Measurements from ENCODE around the gene SERPINA1. TPM values are rescaled to one million over a fixed set of nuclear protein-coding genes. Genes with fewer than 3 reads are reported as not detected.

Gene SERPINA1
- total RNA-seq, 3 donors from 2014 or later (not counting 1 experiment from before 2014, with no cell fraction given) = 12.7 to 65.3 (median 48.3) TPM

- no peak overlapping the region for H3K4me3 Mint-ChIP-seq
- peaks cover 12 to 21% of the 10 kb centered on the region in 2 donors for H3K27me3 Mint-ChIP-seq (ENCODE audit: low read depth in 2 of 2)
- TF ChIP-seq CTCF (IDR thresholded peaks at IDR 0.05) = no peak
- Histone ChIP-seq H3K9me3 (ENCODE audit: control insufficient read depth, insufficient read depth, low read length) (no peaks in the 10 kb centered on the region), H3K4me3 (ENCODE audit: low read length) (no peak overlapping the region), H3K4me1 (ENCODE audit: control insufficient read depth, insufficient read depth, low read length) (no peaks in the 10 kb centered on the region), H3K27ac (ENCODE audit: low read length) (no peak overlapping the region), H3K36me3 (ENCODE audit: control insufficient read depth, insufficient read depth, low read length) (no peaks in the 10 kb centered on the region), H3K27me3 (ENCODE audit: control insufficient read depth, insufficient read depth, low read length) (no peaks in the 10 kb centered on the region)
- H3K36me3 Mint-ChIP-seq = no peaks in the 10 kb centered on the region
- intact Hi-C loops (cut with micrococcal nuclease) = no loop called here
- no peak overlapping the region for H3K27ac Mint-ChIP-seq
- DNase-seq (no peak), ATAC-seq (no peak)
- H3K4me1 Mint-ChIP-seq = no peaks in the 10 kb centered on the region
- peaks cover 0 to 2% of the 10 kb centered on the region in 2 donors for H3K9me3 Mint-ChIP-seq
Observed at GRCh38 chr14:94407906-94408305, 19.5 kb upstream of the SERPINA1 start.

DNA sequence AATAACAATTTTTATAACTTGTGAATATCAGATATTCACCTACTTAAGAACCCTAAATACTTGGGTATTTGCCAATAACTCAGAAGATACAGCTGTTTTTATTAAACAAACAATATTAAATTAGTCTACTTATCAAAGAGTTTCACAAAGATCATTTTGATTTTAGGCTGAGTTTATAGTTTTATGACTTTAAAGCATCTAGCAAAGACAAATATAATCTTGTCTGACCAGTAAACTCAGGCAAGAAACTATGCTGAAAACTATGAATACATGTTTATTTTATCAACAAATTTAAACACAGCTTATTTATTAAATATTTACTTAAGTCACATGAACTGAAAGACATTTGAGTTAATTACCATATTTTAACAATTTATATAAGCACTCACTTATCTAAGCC, 18.5 kb upstream of the SERPINA1 start:
- Mint-ChIP-seq H3K27ac (no peak overlapping the region), H3K27me3 (ENCODE audit: low read depth in 2 of 2) (peaks cover 8 to 11% of the 10 kb centered on the region in 2 donors), H3K9me3 (peaks cover 0 to 2% of the 10 kb centered on the region in 2 donors), H3K4me3 (no peak overlapping the region), H3K36me3 (no peaks in the 10 kb centered on the region), H3K4me1 (no peaks in the 10 kb centered on the region)
- Histone ChIP-seq H3K9me3 (ENCODE audit: control insufficient read depth, insufficient read depth, low read length) (no peaks in the 10 kb centered on the region), H3K36me3 (ENCODE audit: control insufficient read depth, insufficient read depth, low read length) (no peaks in the 10 kb centered on the region), H3K4me3 (ENCODE audit: low read length) (no peak overlapping the region), H3K27me3 (ENCODE audit: control insufficient read depth, insufficient read depth, low read length) (no peaks in the 10 kb centered on the region), H3K27ac (ENCODE audit: low read length) (no peak overlapping the region), H3K4me1 (ENCODE audit: control insufficient read depth, insufficient read depth, low read length) (no peaks in the 10 kb centered on the region)
- intact Hi-C loops (cut with micrococcal nuclease) = no loop called here
- TF ChIP-seq CTCF (IDR thresholded peaks at IDR 0.05) = no peak
- no peak for DNase-seq
- ATAC-seq = no peak

- intact Hi-C loops (cut with micrococcal nuclease) = no loop called here
- Histone ChIP-seq H3K9me3 (ENCODE audit: control insufficient read depth, insufficient read depth, low read length) (no peaks in the 10 kb centered on the region), H3K27ac (ENCODE audit: low read length) (no peak overlapping the region), H3K4me3 (ENCODE audit: low read length) (no peak overlapping the region), H3K4me1 (ENCODE audit: control insufficient read depth, insufficient read depth, low read length) (no peaks in the 10 kb centered on the region), H3K36me3 (ENCODE audit: control insufficient read depth, insufficient read depth, low read length) (no peaks in the 10 kb centered on the region), H3K27me3 (ENCODE audit: control insufficient read depth, insufficient read depth, low read length) (no peaks in the 10 kb centered on the region)
- no peaks in the 10 kb centered on the region for H3K36me3 Mint-ChIP-seq
- H3K9me3 Mint-ChIP-seq = peaks cover 0 to 2% of the 10 kb centered on the region in 2 donors
- H3K4me3 Mint-ChIP-seq = no peak overlapping the region
- H3K27ac Mint-ChIP-seq = no peak overlapping the region
- no peaks in the 10 kb centered on the region for H3K4me1 Mint-ChIP-seq
- H3K27me3 Mint-ChIP-seq (ENCODE audit: low read depth in 2 of 2) = peaks cover 4 to 6% of the 10 kb centered on the region in 2 donors
- no peak for ATAC-seq
- DNase-seq = no peak
- WGBS (ENCODE audit: insufficient coverage) = 94% methylated on average over 2 of the region's 2 CpGs
- TF ChIP-seq CTCF (IDR thresholded peaks at IDR 0.05) = no peak
Observed at GRCh38 chr14:94405486-94405885, 17.1 kb upstream of the SERPINA1 start.

- H3K4me3 ChIP-seq (ENCODE audit: low read length) = no peak overlapping the region
- peaks cover 0 to 2% of the 10 kb centered on the region in 2 donors for H3K9me3 Mint-ChIP-seq
- H3K36me3 Mint-ChIP-seq = no peaks in the 10 kb centered on the region
- H3K4me3 Mint-ChIP-seq = no peak overlapping the region
- H3K36me3 ChIP-seq (ENCODE audit: control insufficient read depth, insufficient read depth, low read length) = no peaks in the 10 kb centered on the region
- no peak for TF ChIP-seq CTCF (IDR thresholded peaks at IDR 0.05)
- WGBS (ENCODE audit: insufficient coverage) = 84% methylated on average over 2 of the region's 2 CpGs
- H3K27me3 ChIP-seq (ENCODE audit: control insufficient read depth, insufficient read depth, low read length) = no peaks in the 10 kb centered on the region
- no peak overlapping the region for H3K27ac Mint-ChIP-seq
- H3K4me1 ChIP-seq (ENCODE audit: control insufficient read depth, insufficient read depth, low read length) = no peaks in the 10 kb centered on the region
- H3K9me3 ChIP-seq (ENCODE audit: control insufficient read depth, insufficient read depth, low read length) = no peaks in the 10 kb centered on the region
- ATAC-seq (no peak), DNase-seq (no peak)
- no peak overlapping the region for H3K27ac ChIP-seq (ENCODE audit: low read length)
- intact Hi-C loops (cut with micrococcal nuclease) = no loop called here
- H3K4me1 Mint-ChIP-seq = no peaks in the 10 kb centered on the region
- peaks cover 4 to 6% of the 10 kb centered on the region in 2 donors for H3K27me3 Mint-ChIP-seq (ENCODE audit: low read depth in 2 of 2)
Observed at GRCh38 chr14:94404561-94404960, 16.2 kb upstream of the SERPINA1 start.

All from natural killer cell (primary cell).